AG09319 (cell line): ENCODE results near the gene SEMA5B.

Source experiments
- DNase-seq: peaks from one replicate; pipeline ENCODE4 v3.0.0-alpha.2; 2010; ENCODE audit warnings: low read depth; ENCODE audit errors: extremely low read depth
- CTCF ChIP-seq: IDR thresholded peaks from 2 replicates; pipeline ENCODE4 v1.5.1; 2011; ENCODE audit warnings: low read depth, mild to moderate bottlenecking, inconsistent platforms, low read length, moderate library complexity

Gene SEMA5B

GRCh38 chr3:123054109-123054778 is 26.7 kb upstream of the SEMA5B start:
- no peak for DNase-seq
- no peak for TF ChIP-seq CTCF

GRCh38 chr3:123053107-123053506 is 25.5 kb upstream of the SEMA5B start:
- no peak for TF ChIP-seq CTCF
- DNase-seq, result no peak

DNA sequence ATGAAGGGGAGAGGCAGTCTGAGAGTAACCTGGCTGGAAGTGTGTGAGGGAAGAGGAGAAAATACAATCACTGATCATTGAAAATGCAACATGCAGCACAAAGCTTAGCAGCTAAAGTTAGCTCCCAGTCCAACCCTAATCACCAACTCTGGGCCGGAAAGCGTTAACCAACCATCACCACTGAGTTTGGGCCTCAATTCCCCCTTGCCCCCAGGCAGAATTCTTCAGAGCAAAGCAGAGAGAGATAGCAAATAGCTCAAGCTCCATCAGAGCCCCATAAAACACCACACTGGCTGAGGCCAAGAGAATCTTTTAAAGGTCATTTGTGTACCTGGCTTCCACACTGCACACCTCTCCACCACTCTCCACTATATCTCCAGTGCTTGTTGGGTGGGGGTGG is 23.1 kb upstream of the SEMA5B start:
- no peak for TF ChIP-seq CTCF
- DNase-seq, result no peak

- TF ChIP-seq CTCF, result no peak
- no peak for DNase-seq
These were observed 21.1 kb upstream of the SEMA5B start for GRCh38 chr3:123048480-123049237.

GRCh38 chr3:123047062-123047319 is 19.4 kb upstream of the SEMA5B start:
- TF ChIP-seq CTCF, result no peak
- DNase-seq, result no peak

DNA sequence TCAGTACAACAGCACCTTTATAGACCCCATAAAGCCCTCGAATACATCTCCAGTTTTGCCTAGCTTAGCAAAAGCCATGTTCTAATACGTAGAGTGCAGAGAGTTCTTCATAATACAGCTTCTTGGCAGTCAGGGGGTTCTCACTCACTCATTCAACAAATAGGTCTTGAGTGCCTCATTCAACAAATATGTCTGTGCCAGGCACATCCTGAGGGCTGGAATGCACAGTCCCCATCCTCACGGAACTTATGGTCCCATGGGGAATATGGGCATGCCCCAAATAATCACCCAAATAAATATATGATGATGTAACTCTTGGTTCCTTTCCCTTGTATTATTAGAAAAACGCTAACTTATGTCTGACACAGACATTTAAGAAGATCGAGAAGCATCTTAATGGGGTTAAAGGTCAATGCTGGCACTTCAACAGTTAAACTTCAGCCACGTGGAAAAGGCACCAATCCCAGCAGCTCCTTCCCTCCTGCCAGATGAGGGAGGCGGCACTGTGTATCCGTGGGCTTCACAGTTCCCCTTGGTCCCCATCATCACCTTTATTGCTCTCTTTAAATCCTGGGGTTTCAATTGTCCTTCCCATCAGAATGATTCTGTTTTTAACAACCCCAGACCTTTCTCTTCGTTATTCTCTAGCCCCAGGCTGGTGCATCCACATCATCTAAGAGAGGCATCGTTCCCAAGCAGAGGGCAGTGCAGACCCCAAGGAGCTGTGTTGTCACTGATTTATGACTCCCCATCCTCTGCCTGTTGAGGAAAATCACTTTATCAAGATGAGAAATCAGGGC is 18.9 kb upstream of the SEMA5B start:
- no peak for DNase-seq
- TF ChIP-seq CTCF, result no peak
